DND-41 (cell line): ENCODE results near the gene CADPS.
A peak's percentile ranks its signal among the peaks of the same experiment; 100 is the strongest.

Experiments
- ATAC-seq: fragments of 200-7000 bp; cut with Tn5 transposase; 3 replicates; pipeline ENCODE4 v1.9.1; 2021; ENCODE audit warnings: low read depth; ENCODE audit not compliant: insufficient read depth
- DNase-seq: peaks from one replicate; pipeline ENCODE4 v3.0.0-alpha.2; 2020
- H2AFZ ChIP-seq: 2 replicates; pipeline ENCODE4 v1.6.0; 2012; ENCODE audit warnings: low read depth, low read length
- H3K27ac ChIP-seq: 2 replicates; pipeline ENCODE4 v1.5.1; 2012; ENCODE audit warnings: low read length, inconsistent platforms
- H3K27me3 ChIP-seq: fragments of 200-600 bp; sonication (generic); 2 replicates; pipeline ENCODE4 v1.6.0; 2012; ENCODE audit warnings: low read length, mild to moderate bottlenecking, inconsistent platforms; ENCODE audit not compliant: insufficient read depth, poor library complexity
- H3K36me3 ChIP-seq: 2 replicates; pipeline ENCODE4 v1.5.1; 2012; ENCODE audit warnings: low read length, inconsistent platforms; ENCODE audit not compliant: insufficient read depth
- H3K4me1 ChIP-seq: 2 replicates; pipeline ENCODE4 v1.5.1; 2012; ENCODE audit warnings: mild to moderate bottlenecking, low read length; ENCODE audit not compliant: insufficient read depth
- H3K4me2 ChIP-seq: 2 replicates; pipeline ENCODE4 v1.6.0; 2012; ENCODE audit warnings: mild to moderate bottlenecking, moderate library complexity, low read length, inconsistent platforms; ENCODE audit not compliant: insufficient read depth
- H3K4me3 ChIP-seq, 2 experiments: fragments of 200-600 bp in 1 of 2; shearing (Covaris generic) in 1 of 2; 2 replicates each; pipeline ENCODE4 v1.5.1; 2012 to 2016; ENCODE audit warnings: inconsistent platforms in 2 of 2, low read length in 2 of 2, mild to moderate bottlenecking in 2 of 2, low read depth in 1 of 2, moderate library complexity in 1 of 2
- H3K79me2 ChIP-seq: 2 replicates; pipeline ENCODE4 v1.6.0; 2012; ENCODE audit warnings: low read length, inconsistent platforms; ENCODE audit not compliant: insufficient read depth
- H3K9ac ChIP-seq: 2 replicates; pipeline ENCODE4 v1.6.0; 2012; ENCODE audit warnings: low read depth, mild to moderate bottlenecking, inconsistent platforms, low read length, moderate library complexity
- H3K9me3 ChIP-seq: 2 replicates; pipeline ENCODE4 v1.5.1; 2012; ENCODE audit warnings: low read length, moderate library complexity, mild to moderate bottlenecking, inconsistent platforms; ENCODE audit not compliant: insufficient read depth, severe bottlenecking
- H4K20me1 ChIP-seq: 2 replicates; pipeline ENCODE4 v1.6.0; 2012; ENCODE audit warnings: low read length; ENCODE audit not compliant: insufficient read depth
- CTCF ChIP-seq: IDR thresholded peaks from 2 replicates; pipeline ENCODE4 v1.5.1; 2012; ENCODE audit warnings: borderline replicate concordance, low read length, moderate library complexity, mild to moderate bottlenecking; ENCODE audit not compliant: poor library complexity, severe bottlenecking; ENCODE audit errors: extremely low read depth
- EZH2 ChIP-seq: IDR thresholded peaks from 3 replicates; pipeline ENCODE4 v1.6.1; 2012; ENCODE audit warnings: borderline replicate concordance, low read depth, mild to moderate bottlenecking, moderate library complexity, low read length, inconsistent platforms; ENCODE audit not compliant: severe bottlenecking

Gene CADPS

GRCh38 chr3:62630664-62631063, 244.6 kb downstream of the CADPS start:
- TF ChIP-seq EZH2 (no peak), CTCF (no peak)
- ATAC-seq (no peak), DNase-seq (no peak)
- no peaks in the 10 kb centered on the region for H3K4me1 ChIP-seq
- no peak overlapping the region for H2AFZ ChIP-seq
- no peak overlapping the region for H3K27ac ChIP-seq
- no peaks in the 10 kb centered on the region for H4K20me1 ChIP-seq
- no peak overlapping the region for H3K4me3 ChIP-seq
- peaks cover 7% of the 10 kb centered on the region for H3K27me3 ChIP-seq
- no peak overlapping the region for H3K9ac ChIP-seq
- H3K4me2 ChIP-seq, result no peak overlapping the region
- H3K79me2 ChIP-seq, result no peaks in the 10 kb centered on the region
- H3K9me3 ChIP-seq, result no peaks in the 10 kb centered on the region
- H3K36me3 ChIP-seq, result no peaks in the 10 kb centered on the region

- Histone ChIP-seq H3K79me2 (no peaks in the 10 kb centered on the region), H3K36me3 (no peaks in the 10 kb centered on the region), H3K27ac (no peak overlapping the region), H3K4me2 (no peak overlapping the region), H3K27me3 (no peaks in the 10 kb centered on the region), H2AFZ (no peak overlapping the region), H3K4me1 (no peaks in the 10 kb centered on the region), H3K9me3 (no peaks in the 10 kb centered on the region), H3K4me3 (no peak overlapping the region), H4K20me1 (no peaks in the 10 kb centered on the region), H3K9ac (no peak overlapping the region)
- ATAC-seq (no peak), DNase-seq (no peak)
- no peak for TF ChIP-seq CTCF
- TF ChIP-seq EZH2, result no peak
Observed at GRCh38 chr3:62625268-62625667, 249.9 kb downstream of the CADPS start.

GRCh38 chr3:62624185-62624584, 251.0 kb downstream of the CADPS start:
- ATAC-seq, result no peak
- Histone ChIP-seq H3K9ac (no peak overlapping the region), H3K36me3 (no peaks in the 10 kb centered on the region), H3K4me3 (no peak overlapping the region), H3K27me3 (no peaks in the 10 kb centered on the region), H3K4me2 (no peak overlapping the region), H3K4me1 (no peaks in the 10 kb centered on the region), H2AFZ (no peak overlapping the region), H3K9me3 (no peaks in the 10 kb centered on the region), H3K27ac (no peak overlapping the region), H4K20me1 (no peaks in the 10 kb centered on the region), H3K79me2 (no peaks in the 10 kb centered on the region)
- TF ChIP-seq EZH2 (no peak), CTCF (no peak)
- DNase-seq, result no peak

GRCh38 chr3:62622553-62623174, 252.6 kb downstream of the CADPS start:
- Histone ChIP-seq H3K4me2 (no peak overlapping the region), H3K27me3 (no peaks in the 10 kb centered on the region), H3K9me3 (no peaks in the 10 kb centered on the region), H3K9ac (no peak overlapping the region), H4K20me1 (no peaks in the 10 kb centered on the region), H3K79me2 (no peaks in the 10 kb centered on the region), H2AFZ (no peak overlapping the region), H3K36me3 (no peaks in the 10 kb centered on the region), H3K27ac (no peak overlapping the region), H3K4me1 (no peaks in the 10 kb centered on the region), H3K4me3 (no peak overlapping the region)
- ATAC-seq, result peak; percentile 49; the same call in 1 of the 3 replicates
- TF ChIP-seq EZH2 (no peak), CTCF (peak; percentile 69)
- peak; percentile 18 for DNase-seq
